SK-N-SH (cell line): ENCODE data around the gene R3HDM1. TPM values are rescaled to one million over a fixed set of nuclear protein-coding genes. Genes with fewer than 3 reads are reported as not detected.
"Not testable (repeated sequence)": the region's sequence is repeated elsewhere in the genome, so short reads cannot be mapped to it uniquely, and the experiment has no call there.

Source experiments
- CTCF ChIA-PET: fragments of 300-600, 350-600 bp; formaldehyde crosslinking; extraction: SDS; loops from one replicate; lab custom pipeline; 2021; lab: Yijun Ruan, JAX
- POLR2A ChIA-PET: fragments of 350-600 bp; sonication (Branson Sonifier 250); formaldehyde crosslinking; extraction: SDS; loops from one replicate; lab custom pipeline; 2020; ENCODE audit warnings: antibody characterized with exemption, inconsistent platforms; lab: Yijun Ruan, JAX
- DNase-seq: peaks from one replicate; pipeline ENCODE4 v3.0.0; 2012
- H2AFZ ChIP-seq: fragments of 200-600 bp; sonication (generic); 2 replicates; pipeline ENCODE4 v1.8.1; 2016; ENCODE audit warnings: antibody characterized with exemption, mild to moderate bottlenecking, low read depth
- H3F3A ChIP-seq: fragments of 200-600 bp; sonication (generic); replicated peaks from 2 replicates; pipeline ENCODE3; 2016; ENCODE audit warnings: antibody characterized with exemption, mild to moderate bottlenecking; ENCODE audit not compliant: insufficient read depth
- H3K27ac ChIP-seq, 2 experiments: fragments of 200-500 bp in 1 of 2; fragments of 200-600 bp in 1 of 2; sonication (Bioruptor generic) in 1 of 2; sonication (generic), shearing (Covaris generic) in 1 of 2; 2 replicates each; pipeline versions ENCODE4 v1.5.1 to v1.6.1; 2014 to 2016; ENCODE audit warnings: low read depth in 2 of 2, inconsistent platforms in 1 of 2, low read length in 1 of 2, mild to moderate bottlenecking in 1 of 2, mixed read lengths in 1 of 2
- H3K27me3 ChIP-seq: fragments of 200-600 bp; sonication (generic), shearing (Covaris generic); 2 replicates; pipeline ENCODE4 v1.6.1; 2016; ENCODE audit warnings: mixed run types; ENCODE audit not compliant: insufficient read depth
- H3K36me3 ChIP-seq, 2 experiments: fragments of 200-500 bp in 1 of 2; fragments of 200-600 bp in 1 of 2; sonication (Bioruptor generic) in 1 of 2; sonication (generic) in 1 of 2; replicated peaks in 1 of 2; 2 replicates each; pipeline versions ENCODE3 to v1.5.1; 2014 to 2016; ENCODE audit warnings: low read length in 1 of 2, mild to moderate bottlenecking in 1 of 2; ENCODE audit not compliant: insufficient read depth in 2 of 2, control insufficient read depth in 1 of 2
- H3K4me1 ChIP-seq, 2 experiments: fragments of 200-500 bp in 1 of 2; fragments of 200-600 bp in 1 of 2; sonication (Bioruptor generic) in 1 of 2; sonication (generic), shearing (Covaris generic) in 1 of 2; 2 replicates each; pipeline versions ENCODE4 v1.5.1 to v1.6.1; 2014 to 2016; ENCODE audit warnings: low read depth in 1 of 2, low read length in 1 of 2, mixed run types in 1 of 2; ENCODE audit not compliant: insufficient read depth in 2 of 2, control insufficient read depth in 1 of 2
- H3K4me2 ChIP-seq: fragments of 200-600 bp; sonication (generic), shearing (Covaris generic); 2 replicates; pipeline ENCODE4 v1.6.1; 2017; ENCODE audit warnings: mixed run types
- H3K4me3 ChIP-seq, 2 experiments: fragments of 200-500 bp in 1 of 2; fragments of 200-600 bp in 1 of 2; sonication (Bioruptor generic) in 1 of 2; sonication (generic), shearing (Covaris generic) in 1 of 2; 2 replicates each; pipeline versions ENCODE4 v1.5.1 to v1.8.1; 2014 to 2016; ENCODE audit warnings: low read depth in 2 of 2, inconsistent platforms in 1 of 2, low read length in 1 of 2, mild to moderate bottlenecking in 1 of 2, mixed read lengths in 1 of 2, moderate library complexity in 1 of 2
- H3K79me2 ChIP-seq: fragments of 200-600 bp; sonication (generic); 2 replicates; pipeline ENCODE4 v1.8.1; 2017; ENCODE audit warnings: mild to moderate bottlenecking; ENCODE audit not compliant: insufficient read depth
- H3K9ac ChIP-seq: fragments of 200-600 bp; sonication (generic); 2 replicates; pipeline ENCODE4 v1.6.1; 2017; ENCODE audit warnings: mixed run types
- H3K9me2 ChIP-seq: fragments of 200-600 bp; sonication (generic); 2 replicates; pipeline ENCODE4 v1.6.1; 2017; ENCODE audit warnings: mixed run types
- H3K9me3 ChIP-seq: fragments of 200-600 bp; sonication (generic); 2 replicates; pipeline ENCODE4 v1.6.1; 2017; ENCODE audit warnings: mixed run types, mild to moderate bottlenecking, moderate library complexity
- H4K20me1 ChIP-seq: fragments of 200-600 bp; sonication (generic); 2 replicates; pipeline ENCODE4 v1.6.1; 2017; ENCODE audit warnings: mild to moderate bottlenecking, mixed run types; ENCODE audit not compliant: insufficient read depth
- EZH2phosphoT487 ChIP-seq: fragments of 200-600 bp; sonication (generic); IDR thresholded peaks from 2 replicates; pipeline ENCODE4 v1.6.1; 2017; ENCODE audit warnings: low read depth, mixed run types, mild to moderate bottlenecking, antibody characterized with exemption, moderate library complexity, borderline replicate concordance
- GATA2 ChIP-seq: sonication (generic); formaldehyde crosslinking; IDR thresholded peaks from 2 replicates; pipeline ENCODE4 v1.5.0; 2020; ENCODE audit warnings: mild to moderate bottlenecking, missing genetic modification reagents
- RAD21 ChIP-seq: IDR thresholded peaks from 2 replicates; pipeline ENCODE4 v1.6.1; 2012; ENCODE audit warnings: mild to moderate bottlenecking, low read length
- RCOR1 ChIP-seq: fragments of 150-350 bp; IDR thresholded peaks from 2 replicates; pipeline ENCODE4 v1.6.1; 2017; ENCODE audit warnings: antibody characterized with exemption, low read length
- RXRA ChIP-seq: IDR thresholded peaks from 2 replicates; pipeline ENCODE4 v1.4.0; 2012; ENCODE audit warnings: low read depth, mild to moderate bottlenecking, borderline replicate concordance
- SMC3 ChIP-seq: IDR thresholded peaks from 2 replicates; pipeline ENCODE4 v1.6.1; 2012; ENCODE audit warnings: low read depth, low read length, improper control_type of control experiment
- TAF1 ChIP-seq: IDR thresholded peaks from 2 replicates; pipeline ENCODE4 v1.6.1; 2012; ENCODE audit warnings: low read depth, mild to moderate bottlenecking, low read length, moderate library complexity, borderline replicate concordance
- WGBS: methylation state at CpG from one replicate; pipeline ENCODE4 v1.1.6; 2017; ENCODE audit warnings: low lambda C conversion rate; 5-methylcytosine and 5-hydroxymethylcytosine counted together
- polyA plus RNA-seq, 3 experiments: library from polyadenylated mRNA; depleted of rRNA; stranded (reverse); fragments of >200 nt; gene quantifications; 2 replicates each; pipeline ENCODE4 v1.2.3, GENCODE V29; 2012
- TF ChIP-seq, protein P1 (sequence below): IDR thresholded peaks from 2 replicates; pipeline ENCODE4 v1.4.0; 2012; ENCODE audit warnings: low read depth, borderline replicate concordance
- TF ChIP-seq, protein P2 (sequence below): fragments of 150-350 bp; IDR thresholded peaks from 2 replicates; pipeline ENCODE4 v1.6.1; 2016; ENCODE audit warnings: mild to moderate bottlenecking, low read depth, low read length
- TF ChIP-seq, protein P3 (sequence below): IDR thresholded peaks from 2 replicates; pipeline ENCODE4 v1.6.1; 2012; ENCODE audit warnings: mild to moderate bottlenecking, low read depth, low read length, moderate library complexity

R3HDM1 gene
- polyA plus RNA-seq, 1 of the 3 experiments (the other 2 are of a cell fraction) = 38.2 TPM

DNA sequence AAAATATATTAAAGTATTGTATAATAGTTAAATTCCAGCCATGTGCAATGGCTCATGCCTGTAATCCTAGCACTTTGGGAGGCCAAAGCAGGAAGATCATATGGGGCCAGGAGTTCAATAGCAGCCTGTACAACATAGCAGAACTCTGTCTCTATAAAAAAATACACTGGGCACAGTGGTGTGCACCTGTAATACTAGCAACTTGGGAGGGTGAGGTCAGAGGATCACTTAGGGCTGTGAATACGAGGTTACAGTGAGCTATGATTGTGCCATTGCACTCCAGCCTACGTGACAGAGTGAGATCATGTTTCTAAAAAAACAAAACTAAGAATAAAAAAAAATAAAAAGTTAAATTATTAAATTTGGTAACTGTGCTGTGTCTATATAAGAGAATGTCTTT, 36.4 kb upstream of the R3HDM1 start:
- ChIA-PET CTCF (no interaction called here), POLR2A (no interaction called here)
- WGBS = 98% methylated on average over 2 of the region's 2 CpGs
- TF ChIP-seq, protein P1, sequence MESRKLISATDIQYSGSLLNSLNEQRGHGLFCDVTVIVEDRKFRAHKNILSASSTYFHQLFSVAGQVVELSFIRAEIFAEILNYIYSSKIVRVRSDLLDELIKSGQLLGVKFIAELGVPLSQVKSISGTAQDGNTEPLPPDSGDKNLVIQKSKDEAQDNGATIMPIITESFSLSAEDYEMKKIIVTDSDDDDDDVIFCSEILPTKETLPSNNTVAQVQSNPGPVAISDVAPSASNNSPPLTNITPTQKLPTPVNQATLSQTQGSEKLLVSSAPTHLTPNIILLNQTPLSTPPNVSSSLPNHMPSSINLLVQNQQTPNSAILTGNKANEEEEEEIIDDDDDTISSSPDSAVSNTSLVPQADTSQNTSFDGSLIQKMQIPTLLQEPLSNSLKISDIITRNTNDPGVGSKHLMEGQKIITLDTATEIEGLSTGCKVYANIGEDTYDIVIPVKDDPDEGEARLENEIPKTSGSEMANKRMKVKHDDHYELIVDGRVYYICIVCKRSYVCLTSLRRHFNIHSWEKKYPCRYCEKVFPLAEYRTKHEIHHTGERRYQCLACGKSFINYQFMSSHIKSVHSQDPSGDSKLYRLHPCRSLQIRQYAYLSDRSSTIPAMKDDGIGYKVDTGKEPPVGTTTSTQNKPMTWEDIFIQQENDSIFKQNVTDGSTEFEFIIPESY = no peak
- no peak for TF ChIP-seq RXRA
- TF ChIP-seq GATA2 (CRISPR knock-in tag) = no peak
- TF ChIP-seq, protein P2, sequence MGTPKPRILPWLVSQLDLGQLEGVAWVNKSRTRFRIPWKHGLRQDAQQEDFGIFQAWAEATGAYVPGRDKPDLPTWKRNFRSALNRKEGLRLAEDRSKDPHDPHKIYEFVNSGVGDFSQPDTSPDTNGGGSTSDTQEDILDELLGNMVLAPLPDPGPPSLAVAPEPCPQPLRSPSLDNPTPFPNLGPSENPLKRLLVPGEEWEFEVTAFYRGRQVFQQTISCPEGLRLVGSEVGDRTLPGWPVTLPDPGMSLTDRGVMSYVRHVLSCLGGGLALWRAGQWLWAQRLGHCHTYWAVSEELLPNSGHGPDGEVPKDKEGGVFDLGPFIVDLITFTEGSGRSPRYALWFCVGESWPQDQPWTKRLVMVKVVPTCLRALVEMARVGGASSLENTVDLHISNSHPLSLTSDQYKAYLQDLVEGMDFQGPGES = no peak
- TF ChIP-seq RAD21 = no peak
- TF ChIP-seq TAF1 = no peak
- TF ChIP-seq, protein P3, sequence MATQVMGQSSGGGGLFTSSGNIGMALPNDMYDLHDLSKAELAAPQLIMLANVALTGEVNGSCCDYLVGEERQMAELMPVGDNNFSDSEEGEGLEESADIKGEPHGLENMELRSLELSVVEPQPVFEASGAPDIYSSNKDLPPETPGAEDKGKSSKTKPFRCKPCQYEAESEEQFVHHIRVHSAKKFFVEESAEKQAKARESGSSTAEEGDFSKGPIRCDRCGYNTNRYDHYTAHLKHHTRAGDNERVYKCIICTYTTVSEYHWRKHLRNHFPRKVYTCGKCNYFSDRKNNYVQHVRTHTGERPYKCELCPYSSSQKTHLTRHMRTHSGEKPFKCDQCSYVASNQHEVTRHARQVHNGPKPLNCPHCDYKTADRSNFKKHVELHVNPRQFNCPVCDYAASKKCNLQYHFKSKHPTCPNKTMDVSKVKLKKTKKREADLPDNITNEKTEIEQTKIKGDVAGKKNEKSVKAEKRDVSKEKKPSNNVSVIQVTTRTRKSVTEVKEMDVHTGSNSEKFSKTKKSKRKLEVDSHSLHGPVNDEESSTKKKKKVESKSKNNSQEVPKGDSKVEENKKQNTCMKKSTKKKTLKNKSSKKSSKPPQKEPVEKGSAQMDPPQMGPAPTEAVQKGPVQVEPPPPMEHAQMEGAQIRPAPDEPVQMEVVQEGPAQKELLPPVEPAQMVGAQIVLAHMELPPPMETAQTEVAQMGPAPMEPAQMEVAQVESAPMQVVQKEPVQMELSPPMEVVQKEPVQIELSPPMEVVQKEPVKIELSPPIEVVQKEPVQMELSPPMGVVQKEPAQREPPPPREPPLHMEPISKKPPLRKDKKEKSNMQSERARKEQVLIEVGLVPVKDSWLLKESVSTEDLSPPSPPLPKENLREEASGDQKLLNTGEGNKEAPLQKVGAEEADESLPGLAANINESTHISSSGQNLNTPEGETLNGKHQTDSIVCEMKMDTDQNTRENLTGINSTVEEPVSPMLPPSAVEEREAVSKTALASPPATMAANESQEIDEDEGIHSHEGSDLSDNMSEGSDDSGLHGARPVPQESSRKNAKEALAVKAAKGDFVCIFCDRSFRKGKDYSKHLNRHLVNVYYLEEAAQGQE = no peak
- no peak for TF ChIP-seq SMC3
- no peak for TF ChIP-seq EZH2phosphoT487
- TF ChIP-seq RCOR1 = no peak
- H3K9me2 ChIP-seq = no peaks in the 10 kb centered on the region
- H2AFZ ChIP-seq = no peak overlapping the region
- H3F3A ChIP-seq = peaks cover 1% of the 10 kb centered on the region
- no peak overlapping the region for H3K4me3 ChIP-seq
- no peaks in the 10 kb centered on the region for H3K27me3 ChIP-seq
- no peaks in the 10 kb centered on the region for H4K20me1 ChIP-seq
- H3K36me3 ChIP-seq = peaks cover 7 to 34% of the 10 kb centered on the region in 2 experiments
- H3K4me1 ChIP-seq = no peaks in the 10 kb centered on the region
- no peak overlapping the region for H3K27ac ChIP-seq
- no peak overlapping the region for H3K9ac ChIP-seq
- DNase-seq = no peak
- H3K9me3 ChIP-seq = 0 out of 2 replicates have a peak, but pooled peaks cover 8% of the 10 kb centered on the region
- no peak overlapping the region for H3K4me2 ChIP-seq
- no peaks in the 10 kb centered on the region for H3K79me2 ChIP-seq

DNA sequence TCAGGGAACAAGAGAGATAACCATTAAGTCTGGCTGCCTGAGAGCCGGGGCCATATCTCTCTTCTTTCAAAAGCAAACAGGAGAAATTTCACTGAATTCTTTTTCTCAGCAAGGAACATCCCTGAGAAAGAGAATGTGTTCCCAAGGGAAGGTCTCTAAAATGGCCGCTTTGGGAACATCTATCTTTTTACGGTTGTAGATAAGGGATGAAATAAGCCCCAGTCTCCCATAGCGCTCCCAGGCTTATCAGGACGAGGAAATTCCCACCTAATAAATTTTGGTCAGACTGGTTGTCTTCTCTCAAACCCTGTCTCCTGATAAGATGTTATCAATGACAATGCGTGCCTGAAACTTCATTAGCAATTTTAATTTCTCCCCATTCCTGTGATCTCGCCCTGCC, 32.7 kb upstream of the R3HDM1 start:
- WGBS = 98% methylated on average over 7 of the region's 7 CpGs
- H3K4me1 ChIP-seq, H3F3A ChIP-seq, H2AFZ ChIP-seq, H4K20me1 ChIP-seq, H3K79me2 ChIP-seq, H3K9ac ChIP-seq, H3K27me3 ChIP-seq, H3K4me3 ChIP-seq, H3K4me2 ChIP-seq, H3K27ac ChIP-seq, DNase-seq, POLR2A ChIA-PET, H3K9me2 ChIP-seq: not testable (repeated sequence)
- CTCF ChIA-PET = interaction anchor here (0.6 kb wide), 1 partner anchor 517 kb away, joined by 3 read pairs; no protein-coding TSS in a partner anchor
- H3K9me3 ChIP-seq = peaks cover 11% of the 10 kb centered on the region; the same call in 1 of the 2 replicates
- H3K36me3 ChIP-seq = peaks cover 22 to 53% of the 10 kb centered on the region in 2 experiments
